ENCODE measurements around the gene INPP4A. TPM values are rescaled to one million over a fixed set of nuclear protein-coding genes. Genes with fewer than 3 reads are reported as not detected.

The INPP4A gene
- polyA plus RNA-seq, 2 of the 4 experiments (the other 2 are of a cell fraction) = 9.4 to 16.0 TPM

DNA sequence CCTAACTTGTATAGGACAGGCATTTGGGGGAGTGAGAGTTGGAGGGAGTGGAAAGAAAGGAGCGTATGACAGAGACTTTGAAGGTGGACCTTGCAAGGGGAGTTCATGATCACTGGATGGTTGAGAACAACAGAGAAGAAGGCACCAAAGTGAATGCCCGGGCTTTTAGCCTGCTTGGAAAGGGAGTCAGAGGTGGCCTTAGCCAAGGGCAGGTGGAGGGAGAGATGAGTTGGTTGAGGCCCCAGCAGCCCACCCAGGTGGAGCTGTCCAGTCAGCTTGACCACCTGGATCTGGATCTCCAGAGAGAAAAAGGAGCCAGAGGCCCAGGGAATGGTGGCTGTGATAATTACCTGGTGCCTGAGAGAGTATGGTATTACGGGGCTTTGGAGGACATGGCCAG lies 90.1 kb downstream of the INPP4A start:
- H3K4me3 ChIP-seq = no peak overlapping the region
- H3K9me3 ChIP-seq = no peaks in the 10 kb centered on the region
- H3K4me1 ChIP-seq = no peaks in the 10 kb centered on the region
- CTCF ChIA-PET = interaction anchor here (2.2 kb wide), 1 partner anchor 151 kb away, joined by 4 read pairs; no protein-coding TSS in a partner anchor
- DNase-seq (ENCODE audit: low read depth in 1 of 2, low spot score in 1 of 2) (no peak), FAIRE-seq (no peak), ATAC-seq (no peak)
- H3K4me2 ChIP-seq = no peak overlapping the region
- 98% methylated on average over 3 of the region's 3 CpGs for WGBS (ENCODE audit: missing lambda C conversion rate)
- POLR2A ChIA-PET = no interaction called here
- no peak overlapping the region for H3K27ac ChIP-seq
- TF ChIP-seq, protein P1, sequence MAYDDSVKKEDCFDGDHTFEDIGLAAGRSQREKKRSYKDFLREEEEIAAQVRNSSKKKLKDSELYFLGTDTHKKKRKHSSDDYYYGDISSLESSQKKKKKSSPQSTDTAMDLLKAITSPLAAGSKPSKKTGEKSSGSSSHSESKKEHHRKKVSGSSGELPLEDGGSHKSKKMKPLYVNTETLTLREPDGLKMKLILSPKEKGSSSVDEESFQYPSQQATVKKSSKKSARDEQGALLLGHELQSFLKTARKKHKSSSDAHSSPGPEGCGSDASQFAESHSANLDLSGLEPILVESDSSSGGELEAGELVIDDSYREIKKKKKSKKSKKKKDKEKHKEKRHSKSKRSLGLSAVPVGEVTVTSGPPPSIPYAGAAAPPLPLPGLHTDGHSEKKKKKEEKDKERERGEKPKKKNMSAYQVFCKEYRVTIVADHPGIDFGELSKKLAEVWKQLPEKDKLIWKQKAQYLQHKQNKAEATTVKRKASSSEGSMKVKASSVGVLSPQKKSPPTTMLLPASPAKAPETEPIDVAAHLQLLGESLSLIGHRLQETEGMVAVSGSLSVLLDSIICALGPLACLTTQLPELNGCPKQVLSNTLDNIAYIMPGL (CRISPR knock-in tag; IDR thresholded peaks at IDR 0.05; ENCODE audit: borderline replicate concordance) = no peak
- TF ChIP-seq RAD21 (conservative IDR thresholded peaks at IDR 0.05 in 1 of 2, IDR thresholded peaks at IDR 0.05 in 1 of 2) = no peak
- no peak for TF ChIP-seq TFCP2L1 (CRISPR knock-in tag; IDR thresholded peaks at IDR 0.05)
- TF ChIP-seq JUNB (IDR thresholded peaks at IDR 0.05) = no peak
- TF ChIP-seq, protein P2, sequence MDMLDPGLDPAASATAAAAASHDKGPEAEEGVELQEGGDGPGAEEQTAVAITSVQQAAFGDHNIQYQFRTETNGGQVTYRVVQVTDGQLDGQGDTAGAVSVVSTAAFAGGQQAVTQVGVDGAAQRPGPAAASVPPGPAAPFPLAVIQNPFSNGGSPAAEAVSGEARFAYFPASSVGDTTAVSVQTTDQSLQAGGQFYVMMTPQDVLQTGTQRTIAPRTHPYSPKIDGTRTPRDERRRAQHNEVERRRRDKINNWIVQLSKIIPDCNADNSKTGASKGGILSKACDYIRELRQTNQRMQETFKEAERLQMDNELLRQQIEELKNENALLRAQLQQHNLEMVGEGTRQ (IDR thresholded peaks at IDR 0.05) = no peak
- TF ChIP-seq RARB (CRISPR knock-in tag; IDR thresholded peaks at IDR 0.05) = no peak
- TF ChIP-seq, protein P3, sequence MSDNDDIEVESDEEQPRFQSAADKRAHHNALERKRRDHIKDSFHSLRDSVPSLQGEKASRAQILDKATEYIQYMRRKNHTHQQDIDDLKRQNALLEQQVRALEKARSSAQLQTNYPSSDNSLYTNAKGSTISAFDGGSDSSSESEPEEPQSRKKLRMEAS (IDR thresholded peaks at IDR 0.05) = no peak
- TF ChIP-seq EHMT2 (IDR thresholded peaks at IDR 0.05; ENCODE audit: low read depth) = no peak
- TF ChIP-seq CEBPB (IDR thresholded peaks at IDR 0.05) = no peak
- no peak for TF ChIP-seq NR3C1 (IDR thresholded peaks at IDR 0.05)
- no peak for TF ChIP-seq EP300 (IDR thresholded peaks at IDR 0.05)
- TF ChIP-seq KDM5A (IDR thresholded peaks at IDR 0.05) = no peak
- TF ChIP-seq ESRRA (IDR thresholded peaks at IDR 0.05; ENCODE audit: borderline replicate concordance, low read length) = no peak
- TF ChIP-seq PHF8 (IDR thresholded peaks at IDR 0.05; ENCODE audit: borderline replicate concordance, low read depth) = no peak
- TF ChIP-seq RCOR1 (IDR thresholded peaks at IDR 0.05; ENCODE audit: low read depth, low read length) = no peak
- no peak for TF ChIP-seq MAFK (IDR thresholded peaks at IDR 0.05; ENCODE audit: partially characterized antibody)
- no peak for TF ChIP-seq HOXA7 (CRISPR knock-in tag; IDR thresholded peaks at IDR 0.05)

DNA sequence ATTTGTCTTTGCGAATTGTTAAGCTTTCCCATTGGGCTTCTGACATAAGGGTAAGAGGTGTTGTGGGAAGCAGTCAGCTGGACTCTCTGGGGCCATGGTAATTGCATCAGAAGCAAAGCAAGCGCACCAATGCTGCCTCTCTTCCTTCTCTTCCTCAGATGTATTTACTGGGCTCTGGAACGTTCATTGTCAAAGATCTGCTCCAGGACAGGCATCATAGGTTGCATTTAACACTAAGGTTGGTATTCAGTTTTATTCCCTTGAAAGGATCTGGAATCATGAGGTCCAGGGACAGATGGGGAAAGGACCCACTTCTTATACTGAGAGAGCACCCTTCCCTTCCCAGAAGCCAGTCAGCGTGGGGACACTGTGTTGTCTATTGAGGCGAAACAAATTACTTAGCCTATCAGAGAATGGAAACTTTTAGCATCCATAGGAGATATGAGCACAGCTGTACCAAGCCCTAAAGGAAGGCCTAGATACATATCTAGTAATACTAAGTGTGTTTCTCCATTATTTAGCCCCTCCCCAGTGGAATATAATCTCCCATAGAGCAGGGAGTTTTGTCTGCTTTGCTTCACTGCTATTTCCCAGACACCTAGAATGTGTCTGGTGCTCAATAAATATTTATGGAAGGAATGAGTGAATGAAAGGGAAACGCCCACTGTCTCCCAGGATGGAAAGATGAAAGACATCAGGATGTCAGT lies 91.5 kb downstream of the INPP4A start:
- no peaks in the 10 kb centered on the region for H3K9me3 ChIP-seq
- WGBS (ENCODE audit: missing lambda C conversion rate) = 92% methylated on average over 6 of the region's 6 CpGs
- ChIA-PET CTCF (interaction anchor here (1.4 to 1.8 kb wide), 2 partner anchors 49 to 66 kb away, joined by 3 to 4 read pairs; no protein-coding TSS in a partner anchor), POLR2A (no interaction called here)
- FAIRE-seq = no peak
- no peak overlapping the region for H3K4me2 ChIP-seq
- H3K4me1 ChIP-seq = no peaks in the 10 kb centered on the region
- TF ChIP-seq HOXB13 (CRISPR knock-in tag; IDR thresholded peaks at IDR 0.05; ENCODE audit: low read depth) (no peak), JUN (IDR thresholded peaks at IDR 0.05) (no peak), POLR2A (IDR thresholded peaks at IDR 0.05; ENCODE audit: low read length) (no peak), ZSCAN20 (CRISPR knock-in tag; IDR thresholded peaks at IDR 0.05) (no peak), KDM1A (IDR thresholded peaks at IDR 0.05; ENCODE audit: low read depth) (no peak), PHF8 (IDR thresholded peaks at IDR 0.05; ENCODE audit: borderline replicate concordance, low read depth) (no peak), KDM5A (IDR thresholded peaks at IDR 0.05) (no peak)
- TF ChIP-seq, protein P4, sequence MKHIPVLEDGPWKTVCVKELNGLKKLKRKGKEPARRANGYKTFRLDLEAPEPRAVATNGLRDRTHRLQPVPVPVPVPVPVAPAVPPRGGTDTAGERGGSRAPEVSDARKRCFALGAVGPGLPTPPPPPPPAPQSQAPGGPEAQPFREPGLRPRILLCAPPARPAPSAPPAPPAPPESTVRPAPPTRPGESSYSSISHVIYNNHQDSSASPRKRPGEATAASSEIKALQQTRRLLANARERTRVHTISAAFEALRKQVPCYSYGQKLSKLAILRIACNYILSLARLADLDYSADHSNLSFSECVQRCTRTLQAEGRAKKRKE (CRISPR knock-in tag; IDR thresholded peaks at IDR 0.05; ENCODE audit: low read depth) = no peak
- no peak overlapping the region for H3K27ac ChIP-seq
- ATAC-seq = no peak
- no peak overlapping the region for H3K4me3 ChIP-seq
- DNase-seq (ENCODE audit: low read depth in 1 of 2, low spot score in 1 of 2) = no peak
